Measurements from ENCODE around the gene CLASP1. TPM values are rescaled to one million over a fixed set of nuclear protein-coding genes. Genes with fewer than 3 reads are reported as not detected.
"Not testable (repeated sequence)": the region's sequence is repeated elsewhere in the genome, so short reads cannot be mapped to it uniquely, and the experiment has no call there.

Gene CLASP1
- total RNA-seq, 1 experiment from 2014 or later, result 42.9 TPM

DNA sequence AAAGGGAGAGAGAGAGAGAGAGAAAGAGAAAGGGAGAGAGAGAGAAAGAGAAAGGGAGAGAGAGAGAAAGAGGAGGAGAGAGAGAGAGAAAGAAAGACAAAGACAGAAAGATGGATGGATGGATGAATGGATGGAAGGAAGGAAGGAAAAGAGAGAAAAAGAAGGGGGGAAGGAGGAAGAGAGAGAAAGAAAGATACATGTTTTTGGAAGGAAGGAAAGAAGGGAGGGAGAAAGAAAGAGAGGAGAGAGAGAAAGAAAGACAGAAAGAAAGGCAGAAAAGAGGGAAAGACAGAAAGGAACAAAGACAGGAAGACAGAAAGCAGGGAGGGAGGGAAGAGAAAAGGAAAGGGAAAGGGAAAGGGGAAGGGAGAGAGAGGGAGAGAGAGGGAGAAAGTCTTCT is 67.0 kb downstream of the CLASP1 start:
- DNase-seq (ENCODE audit: low read depth), result no peak

DNA sequence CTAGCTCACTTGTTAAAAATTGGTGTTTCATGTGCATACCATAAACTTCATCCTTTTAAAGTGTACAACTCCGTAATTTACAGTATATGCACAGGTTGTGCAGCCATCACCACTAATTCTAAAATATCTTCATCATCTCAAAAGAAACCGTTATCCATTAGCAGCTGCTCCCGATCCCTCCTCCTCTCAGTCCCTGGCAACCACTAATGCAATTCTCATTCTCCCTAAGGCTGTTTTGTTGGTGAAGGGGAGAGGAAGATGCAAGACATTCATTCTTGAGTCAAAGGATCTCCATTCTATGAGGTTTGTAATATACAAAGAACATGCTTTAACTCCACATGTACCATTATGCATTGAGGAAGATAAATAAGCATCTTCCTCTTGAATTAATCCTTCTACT is 70.0 kb downstream of the CLASP1 start:
- DNase-seq (ENCODE audit: low read depth), result no peak

DNA sequence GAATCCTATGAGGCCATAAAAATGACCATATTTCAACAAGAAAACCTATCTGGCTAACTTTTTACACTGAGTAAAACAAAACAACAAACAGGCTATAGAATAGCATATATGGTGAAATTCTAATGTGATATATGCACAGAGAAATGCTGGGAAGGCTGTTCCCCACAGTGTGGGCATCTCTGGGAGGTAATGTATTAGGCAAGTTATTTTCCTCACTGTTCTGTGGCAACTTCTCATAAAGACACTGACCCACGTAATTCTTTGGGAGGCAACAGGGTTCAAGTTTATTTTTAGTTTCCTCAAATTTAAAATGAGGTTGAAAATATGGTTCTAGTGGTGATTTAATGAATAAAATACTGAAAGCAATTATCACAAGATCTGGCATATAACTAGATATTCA is 71.9 kb downstream of the CLASP1 start:
- DNase-seq (ENCODE audit: low read depth), result no peak

GRCh38 chr2:121576263-121576662 is 73.0 kb downstream of the CLASP1 start:
- no peak for DNase-seq (ENCODE audit: low read depth)

DNA sequence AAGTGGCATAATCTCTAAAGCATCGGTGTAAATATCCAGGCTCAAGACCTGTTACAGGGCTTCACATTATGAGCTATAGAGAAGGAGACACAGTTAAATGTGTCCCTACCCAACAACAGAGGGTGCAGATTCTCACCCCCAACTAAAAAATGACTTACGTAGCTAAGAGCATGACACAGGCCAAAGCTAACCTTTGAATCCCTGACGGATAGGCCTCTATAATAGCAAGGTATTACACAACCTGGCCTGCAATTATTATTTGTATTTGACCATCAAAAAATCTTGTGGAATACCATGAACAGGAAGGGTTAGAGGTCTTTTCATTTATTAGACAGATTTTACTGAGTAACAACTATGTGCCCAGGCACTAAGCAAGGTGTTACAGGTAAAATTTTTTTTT is 73.5 kb downstream of the CLASP1 start:
- no peak for DNase-seq (ENCODE audit: low read depth)

DNA sequence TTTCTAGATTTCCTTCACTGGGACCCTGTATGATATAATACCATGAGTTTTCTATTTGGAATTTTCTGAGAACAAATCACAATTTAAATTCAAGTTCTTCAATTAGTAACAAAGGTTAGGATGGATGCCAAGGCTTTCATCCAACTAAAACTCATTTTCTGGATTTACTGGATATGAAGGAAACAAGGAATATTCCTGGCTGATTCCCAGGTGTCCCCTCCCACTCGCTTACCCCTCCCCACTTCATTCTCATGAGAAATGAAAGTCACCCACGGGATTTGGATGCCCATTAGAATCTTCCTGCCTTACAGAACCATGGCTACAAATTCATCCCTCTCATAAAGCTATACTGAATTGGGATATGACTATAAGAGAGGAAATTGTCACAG is 78.6 kb downstream of the CLASP1 start:
- DNase-seq (ENCODE audit: low read depth), result no peak

- DNase-seq (ENCODE audit: low read depth), result peak; percentile 46
These were observed 79.1 kb downstream of the CLASP1 start for GRCh38 chr2:121570036-121570666.

GRCh38 chr2:121567957-121568409 is 81.3 kb downstream of the CLASP1 start:
- DNase-seq (ENCODE audit: low read depth), result peak; percentile 49

- no peak for DNase-seq (ENCODE audit: low read depth)
These were observed 81.8 kb downstream of the CLASP1 start for GRCh38 chr2:121567452-121567851.

- peak; percentile 95 for DNase-seq (ENCODE audit: low read depth)
These were observed 83.6 kb downstream of the CLASP1 start for GRCh38 chr2:121565389-121566250.

DNA sequence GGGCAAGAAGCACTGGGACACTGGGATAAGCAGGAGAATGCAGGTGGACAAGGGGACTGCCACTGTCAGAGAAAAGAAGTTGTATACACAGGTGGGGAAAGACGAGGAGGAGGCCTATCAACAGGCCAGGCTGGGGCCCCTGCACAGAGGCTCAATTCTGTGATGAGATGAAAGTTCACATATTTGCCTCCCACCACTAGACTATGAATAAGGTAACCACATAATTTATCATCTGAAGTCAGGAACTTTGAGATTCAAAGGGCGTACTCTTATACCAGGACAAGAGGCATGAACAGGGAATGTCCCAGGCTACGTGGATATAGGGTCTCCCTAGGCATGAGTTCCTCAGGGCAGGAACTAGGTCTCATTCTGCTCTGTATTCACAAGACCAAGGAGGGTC is 84.4 kb downstream of the CLASP1 start:
- DNase-seq (ENCODE audit: low read depth), result peak; percentile 45

- DNase-seq (ENCODE audit: low read depth), result not testable (repeated sequence)
These were observed 85.5 kb downstream of the CLASP1 start for GRCh38 chr2:121563754-121564153.

GRCh38 chr2:121562269-121563176 is 86.7 kb downstream of the CLASP1 start:
- DNase-seq (ENCODE audit: low read depth), result no peak

- no peak for DNase-seq (ENCODE audit: low read depth)
These were observed 87.5 kb downstream of the CLASP1 start for GRCh38 chr2:121561617-121562268.

- DNase-seq (ENCODE audit: low read depth), result no peak
These were observed 90.9 kb downstream of the CLASP1 start for GRCh38 chr2:121558329-121558728.

- DNase-seq (ENCODE audit: low read depth), result no peak
These were observed 94.3 kb downstream of the CLASP1 start for GRCh38 chr2:121555008-121555407.

DNA sequence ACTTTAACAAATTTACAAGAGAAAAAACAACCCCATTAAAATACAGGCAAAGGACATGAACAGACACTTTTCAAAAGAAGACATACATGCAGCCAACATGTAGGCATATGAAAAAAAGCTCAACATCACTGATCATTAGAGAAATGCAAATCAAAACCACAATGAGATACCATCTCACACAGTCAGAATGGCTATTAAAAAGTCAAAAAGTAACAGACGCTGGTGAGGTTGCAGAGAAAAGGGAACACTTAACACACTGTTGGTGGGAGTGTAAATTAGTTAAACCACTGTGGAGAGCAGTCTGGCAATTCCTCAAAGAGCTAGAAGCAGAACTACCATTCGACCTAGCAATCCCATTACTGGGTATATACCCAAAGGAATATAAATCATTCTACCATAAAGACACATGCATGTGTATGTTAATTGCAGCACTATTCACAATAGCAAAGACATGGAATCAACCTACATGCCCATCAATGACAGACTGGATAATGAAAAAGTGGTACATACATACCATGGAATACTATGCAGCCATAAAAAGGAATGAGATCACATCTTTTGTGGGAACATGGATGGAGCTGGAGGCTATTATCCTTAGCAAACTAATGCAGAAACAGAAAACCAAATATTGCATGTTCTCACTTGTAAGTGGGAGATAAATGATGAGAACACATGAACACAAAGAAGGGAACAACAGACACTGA is 96.6 kb downstream of the CLASP1 start:
- not testable (repeated sequence) for DNase-seq (ENCODE audit: low read depth)

GRCh38 chr2:121550669-121551068 is 98.6 kb downstream of the CLASP1 start:
- no peak for DNase-seq (ENCODE audit: low read depth)

- DNase-seq (ENCODE audit: low read depth), result no peak
These were observed 101.6 kb downstream of the CLASP1 start for GRCh38 chr2:121547646-121548045.

DNA sequence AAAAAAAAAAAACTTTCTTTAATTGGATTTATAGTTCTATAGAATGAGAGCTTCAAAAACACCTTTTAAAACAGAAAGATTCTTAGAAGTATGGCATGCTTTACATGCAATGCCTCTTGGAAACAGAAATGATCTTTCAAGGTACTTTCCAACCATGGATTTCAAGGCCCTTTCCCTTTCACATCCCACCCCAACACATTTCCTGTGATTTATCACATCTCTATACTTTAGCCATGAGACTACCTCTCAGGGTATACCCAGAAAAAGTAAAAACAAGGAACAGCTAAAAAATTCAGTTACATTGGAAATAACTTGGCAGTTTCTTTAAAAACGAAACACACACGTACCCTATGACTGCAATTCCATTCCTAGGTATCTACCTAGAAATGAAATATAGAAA is 103.3 kb downstream of the CLASP1 start:
- no peak for DNase-seq (ENCODE audit: low read depth)

GRCh38 chr2:121545257-121545656 is 104.0 kb downstream of the CLASP1 start:
- no peak for DNase-seq (ENCODE audit: low read depth)

All from LHCN-M2 (cell line).